K562 (cell line): ENCODE results near the gene SHISA7. TPM values are rescaled to one million over a fixed set of nuclear protein-coding genes. Genes with fewer than 3 reads are reported as not detected.

Experiments used
- CBX1 ChIP-seq: sonication (generic); IDR thresholded peaks from 2 replicates; pipeline ENCODE4 v1.6.1; 2016; ENCODE audit warnings: antibody characterized with exemption, low read depth, mild to moderate bottlenecking
- CHD1 ChIP-seq: fragments of 200-600 bp; sonication (generic); IDR thresholded peaks from one replicate; pipeline ENCODE4 v1.6.1; 2012; ENCODE audit warnings: mild to moderate bottlenecking, moderate library complexity, low read length, inconsistent platforms
- CTBP1 ChIP-seq: fragments of 450-650 bp; IDR thresholded peaks from 2 replicates; pipeline ENCODE4 v1.6.1; 2016; ENCODE audit warnings: borderline replicate concordance
- MAZ ChIP-seq, 2 experiments: fragments of 450-650 bp in 1 of 2; sonication (generic) in 1 of 2; formaldehyde crosslinking; IDR thresholded peaks in 1 of 2; conservative IDR thresholded peaks in 1 of 2; 2 replicates each; pipeline versions ENCODE4 v1.4.0 to v1.5.0; 2020; ENCODE audit warnings: mild to moderate bottlenecking in 1 of 2, missing genetic modification reagents in 1 of 2
- NCOA6 ChIP-seq: fragments of 450-650 bp; IDR thresholded peaks from 2 replicates; pipeline ENCODE4 v1.6.1; 2017; ENCODE audit warnings: mild to moderate bottlenecking
- PHF20 ChIP-seq: fragments of 450-650 bp; IDR thresholded peaks from 2 replicates; pipeline ENCODE4 v1.6.1; 2018; ENCODE audit not compliant: partially characterized antibody
- POLR3A ChIP-seq: IDR thresholded peaks from 2 replicates; pipeline ENCODE4 v1.6.1; 2011; ENCODE audit warnings: borderline replicate concordance, mild to moderate bottlenecking, moderate library complexity; ENCODE audit not compliant: insufficient read length, insufficient read depth; ENCODE audit errors: extremely low read depth
- RB1 ChIP-seq: fragments of 450-650 bp; IDR thresholded peaks from 2 replicates; pipeline ENCODE4 v1.6.1; 2017; ENCODE audit warnings: low read depth, mild to moderate bottlenecking
- RBBP5 ChIP-seq: fragments of 200-600 bp; sonication (generic); IDR thresholded peaks from 2 replicates; pipeline ENCODE4 v1.6.1; 2012; ENCODE audit warnings: borderline replicate concordance, mild to moderate bottlenecking, low read length, control low read depth, inconsistent platforms; ENCODE audit not compliant: insufficient read depth, poor library complexity, severe bottlenecking
- RUNX1 ChIP-seq: sonication (generic); IDR thresholded peaks from 2 replicates; pipeline ENCODE4 v1.6.1; 2016; ENCODE audit warnings: antibody characterized with exemption, low read depth
- polyA plus RNA-seq, 8 experiments: library from polyadenylated mRNA; depleted of rRNA in 4 of 8; stranded (reverse) in 5 of 8; unstranded in 3 of 8; fragments of >200 nt; fragmentation: Nextera tagmentation in 2 of 8; fragmentation: Illumina TruSeq in 1 of 8; extraction: Ambion mirVana in 2 of 8; extraction: Trizol in 1 of 8; gene quantifications; 2 replicates each; pipeline versions ENCODE4 v1.2.1 to v1.2.3, GENCODE V29; 2011 to 2014; ENCODE audit warnings: inconsistent platforms in 1 of 8, missing spikeins in 1 of 8
- total RNA-seq, 7 experiments: library from RNA; depleted of rRNA in 6 of 7; stranded (reverse); fragments of >200 nt in 6 of 7; fragmentation: Illumina TruSeq in 2 of 7; extraction: Trizol in 2 of 7; gene quantifications; 2 replicates each; pipeline versions ENCODE4 v1.2.1 to v1.2.3, GENCODE V29; 2011 to 2021; ENCODE audit warnings: low replicate concordance in 1 of 7
- TF ChIP-seq, protein P1 (sequence below): sonication (generic); formaldehyde crosslinking; IDR thresholded peaks from 2 replicates; pipeline ENCODE4 v1.8.0; 2023; ENCODE audit warnings: mild to moderate bottlenecking, missing genetic modification reagents
- TF ChIP-seq, protein P2 (sequence below): sonication (generic); formaldehyde crosslinking; IDR thresholded peaks from 2 replicates; pipeline ENCODE4 v1.8.1; 2022; ENCODE audit warnings: missing genetic modification reagents
- TF ChIP-seq, protein P3 (sequence below), 3 experiments: fragments of 200-800 bp in 1 of 3; fragments of 250-450 bp in 1 of 3; fragments of 450-650 bp in 1 of 3; sonication (Bioruptor Pico) in 1 of 3; sonication (Bioruptor generic) in 1 of 3; formaldehyde crosslinking in 1 of 3; IDR thresholded peaks; 2 replicates each; pipeline versions ENCODE4 v1.6.1 to v1.8.0; 2016 to 2022; ENCODE audit warnings: mild to moderate bottlenecking in 2 of 3, missing genetic modification characterization in 2 of 3, missing compliant biosample characterization in 1 of 3, moderate library complexity in 1 of 3
- TF ChIP-seq, protein P4 (sequence below): fragments of 250-450 bp; sonication (Bioruptor Pico); IDR thresholded peaks from 2 replicates; pipeline ENCODE4 v1.9.0; 2021; ENCODE audit warnings: mild to moderate bottlenecking, inconsistent platforms

SHISA7 gene
- total and polyA plus RNA-seq, 9 of the 15 experiments (the other 6 are each of a cell fraction or from before 2014, with no cell fraction given) = 0.01 to 0.40 (median 0.07) TPM

DNA sequence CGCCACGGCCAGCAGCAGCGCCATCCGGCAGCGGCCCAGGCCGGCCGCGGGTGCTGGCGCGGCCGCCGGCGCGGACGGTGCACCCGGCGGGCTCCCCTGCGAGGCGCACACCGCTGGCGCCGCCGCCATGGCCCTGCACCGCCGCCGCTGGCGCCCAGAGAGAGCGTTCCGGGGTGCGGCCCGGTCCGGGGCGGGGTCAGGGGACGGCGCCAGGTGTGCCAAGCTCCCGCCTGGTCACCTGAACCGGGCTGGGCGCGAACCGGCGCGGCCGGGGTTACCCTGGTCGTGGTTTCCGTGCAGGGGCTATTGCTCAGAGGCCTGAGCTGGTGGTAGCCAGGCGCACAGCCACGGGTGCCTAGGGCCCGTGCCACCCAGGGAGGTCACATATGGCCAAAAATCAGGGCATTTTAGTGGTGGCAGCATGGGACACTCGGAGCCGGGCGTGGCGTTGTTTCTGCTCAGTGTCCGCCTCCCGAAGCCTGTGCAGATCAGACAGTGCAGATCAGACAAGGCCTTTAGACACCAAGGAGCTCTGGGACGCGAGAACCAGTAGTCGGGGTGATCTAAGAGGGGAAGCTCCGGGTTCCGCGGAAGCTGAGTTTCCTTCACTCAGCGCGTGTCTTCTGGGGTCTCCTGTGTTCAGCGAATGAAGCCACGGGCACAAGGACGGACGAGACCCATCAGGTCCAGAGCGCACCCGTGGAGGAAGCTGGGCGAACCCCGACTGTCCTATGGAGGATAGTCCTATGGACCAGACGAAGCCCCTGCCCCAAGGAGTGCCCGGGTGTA is 58.8 kb downstream of the SHISA7 start, which contains the start of gene TMEM238 (continued):
- TF ChIP-seq, protein P1, sequence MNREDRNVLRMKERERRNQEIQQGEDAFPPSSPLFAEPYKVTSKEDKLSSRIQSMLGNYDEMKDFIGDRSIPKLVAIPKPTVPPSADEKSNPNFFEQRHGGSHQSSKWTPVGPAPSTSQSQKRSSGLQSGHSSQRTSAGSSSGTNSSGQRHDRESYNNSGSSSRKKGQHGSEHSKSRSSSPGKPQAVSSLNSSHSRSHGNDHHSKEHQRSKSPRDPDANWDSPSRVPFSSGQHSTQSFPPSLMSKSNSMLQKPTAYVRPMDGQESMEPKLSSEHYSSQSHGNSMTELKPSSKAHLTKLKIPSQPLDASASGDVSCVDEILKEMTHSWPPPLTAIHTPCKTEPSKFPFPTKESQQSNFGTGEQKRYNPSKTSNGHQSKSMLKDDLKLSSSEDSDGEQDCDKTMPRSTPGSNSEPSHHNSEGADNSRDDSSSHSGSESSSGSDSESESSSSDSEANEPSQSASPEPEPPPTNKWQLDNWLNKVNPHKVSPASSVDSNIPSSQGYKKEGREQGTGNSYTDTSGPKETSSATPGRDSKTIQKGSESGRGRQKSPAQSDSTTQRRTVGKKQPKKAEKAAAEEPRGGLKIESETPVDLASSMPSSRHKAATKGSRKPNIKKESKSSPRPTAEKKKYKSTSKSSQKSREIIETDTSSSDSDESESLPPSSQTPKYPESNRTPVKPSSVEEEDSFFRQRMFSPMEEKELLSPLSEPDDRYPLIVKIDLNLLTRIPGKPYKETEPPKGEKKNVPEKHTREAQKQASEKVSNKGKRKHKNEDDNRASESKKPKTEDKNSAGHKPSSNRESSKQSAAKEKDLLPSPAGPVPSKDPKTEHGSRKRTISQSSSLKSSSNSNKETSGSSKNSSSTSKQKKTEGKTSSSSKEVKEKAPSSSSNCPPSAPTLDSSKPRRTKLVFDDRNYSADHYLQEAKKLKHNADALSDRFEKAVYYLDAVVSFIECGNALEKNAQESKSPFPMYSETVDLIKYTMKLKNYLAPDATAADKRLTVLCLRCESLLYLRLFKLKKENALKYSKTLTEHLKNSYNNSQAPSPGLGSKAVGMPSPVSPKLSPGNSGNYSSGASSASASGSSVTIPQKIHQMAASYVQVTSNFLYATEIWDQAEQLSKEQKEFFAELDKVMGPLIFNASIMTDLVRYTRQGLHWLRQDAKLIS = peak; percentile 74; the same call in 1 of the 2 replicates
- no peak for TF ChIP-seq NCOA6
- TF ChIP-seq POLR3A = no peak
- TF ChIP-seq RBBP5 = peak; percentile 58
- no peak for TF ChIP-seq RUNX1
- TF ChIP-seq, protein P2, sequence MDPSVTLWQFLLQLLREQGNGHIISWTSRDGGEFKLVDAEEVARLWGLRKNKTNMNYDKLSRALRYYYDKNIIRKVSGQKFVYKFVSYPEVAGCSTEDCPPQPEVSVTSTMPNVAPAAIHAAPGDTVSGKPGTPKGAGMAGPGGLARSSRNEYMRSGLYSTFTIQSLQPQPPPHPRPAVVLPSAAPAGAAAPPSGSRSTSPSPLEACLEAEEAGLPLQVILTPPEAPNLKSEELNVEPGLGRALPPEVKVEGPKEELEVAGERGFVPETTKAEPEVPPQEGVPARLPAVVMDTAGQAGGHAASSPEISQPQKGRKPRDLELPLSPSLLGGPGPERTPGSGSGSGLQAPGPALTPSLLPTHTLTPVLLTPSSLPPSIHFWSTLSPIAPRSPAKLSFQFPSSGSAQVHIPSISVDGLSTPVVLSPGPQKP (CRISPR knock-in tag) = no peak
- 0 out of 2 replicates have a peak, but pooled peaks have one; percentile 25 for TF ChIP-seq CTBP1
- peak in 1 of 2 experiments; percentile 26; a peak in 1 of 4 replicates for TF ChIP-seq MAZ (CRISPR knock-in tag; conservative IDR thresholded peaks at IDR 0.05 in 1 of 2, IDR thresholded peaks at IDR 0.05 in 1 of 2)
- TF ChIP-seq, protein P3, sequence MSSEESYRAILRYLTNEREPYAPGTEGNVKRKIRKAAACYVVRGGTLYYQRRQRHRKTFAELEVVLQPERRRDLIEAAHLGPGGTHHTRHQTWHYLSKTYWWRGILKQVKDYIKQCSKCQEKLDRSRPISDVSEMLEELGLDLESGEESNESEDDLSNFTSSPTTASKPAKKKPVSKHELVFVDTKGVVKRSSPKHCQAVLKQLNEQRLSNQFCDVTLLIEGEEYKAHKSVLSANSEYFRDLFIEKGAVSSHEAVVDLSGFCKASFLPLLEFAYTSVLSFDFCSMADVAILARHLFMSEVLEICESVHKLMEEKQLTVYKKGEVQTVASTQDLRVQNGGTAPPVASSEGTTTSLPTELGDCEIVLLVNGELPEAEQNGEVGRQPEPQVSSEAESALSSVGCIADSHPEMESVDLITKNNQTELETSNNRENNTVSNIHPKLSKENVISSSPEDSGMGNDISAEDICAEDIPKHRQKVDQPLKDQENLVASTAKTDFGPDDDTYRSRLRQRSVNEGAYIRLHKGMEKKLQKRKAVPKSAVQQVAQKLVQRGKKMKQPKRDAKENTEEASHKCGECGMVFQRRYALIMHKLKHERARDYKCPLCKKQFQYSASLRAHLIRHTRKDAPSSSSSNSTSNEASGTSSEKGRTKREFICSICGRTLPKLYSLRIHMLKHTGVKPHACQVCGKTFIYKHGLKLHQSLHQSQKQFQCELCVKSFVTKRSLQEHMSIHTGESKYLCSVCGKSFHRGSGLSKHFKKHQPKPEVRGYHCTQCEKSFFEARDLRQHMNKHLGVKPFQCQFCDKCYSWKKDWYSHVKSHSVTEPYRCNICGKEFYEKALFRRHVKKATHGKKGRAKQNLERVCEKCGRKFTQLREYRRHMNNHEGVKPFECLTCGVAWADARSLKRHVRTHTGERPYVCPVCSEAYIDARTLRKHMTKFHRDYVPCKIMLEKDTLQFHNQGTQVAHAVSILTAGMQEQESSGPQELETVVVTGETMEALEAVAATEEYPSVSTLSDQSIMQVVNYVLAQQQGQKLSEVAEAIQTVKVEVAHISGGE (CRISPR knock-in tag; IDR thresholded peaks at IDR 0.05) = peak in 2 of 3 experiments; percentile 16 to 28; a peak in 2 of 6 replicates
- TF ChIP-seq CBX1 = no peak
- TF ChIP-seq, protein P4, sequence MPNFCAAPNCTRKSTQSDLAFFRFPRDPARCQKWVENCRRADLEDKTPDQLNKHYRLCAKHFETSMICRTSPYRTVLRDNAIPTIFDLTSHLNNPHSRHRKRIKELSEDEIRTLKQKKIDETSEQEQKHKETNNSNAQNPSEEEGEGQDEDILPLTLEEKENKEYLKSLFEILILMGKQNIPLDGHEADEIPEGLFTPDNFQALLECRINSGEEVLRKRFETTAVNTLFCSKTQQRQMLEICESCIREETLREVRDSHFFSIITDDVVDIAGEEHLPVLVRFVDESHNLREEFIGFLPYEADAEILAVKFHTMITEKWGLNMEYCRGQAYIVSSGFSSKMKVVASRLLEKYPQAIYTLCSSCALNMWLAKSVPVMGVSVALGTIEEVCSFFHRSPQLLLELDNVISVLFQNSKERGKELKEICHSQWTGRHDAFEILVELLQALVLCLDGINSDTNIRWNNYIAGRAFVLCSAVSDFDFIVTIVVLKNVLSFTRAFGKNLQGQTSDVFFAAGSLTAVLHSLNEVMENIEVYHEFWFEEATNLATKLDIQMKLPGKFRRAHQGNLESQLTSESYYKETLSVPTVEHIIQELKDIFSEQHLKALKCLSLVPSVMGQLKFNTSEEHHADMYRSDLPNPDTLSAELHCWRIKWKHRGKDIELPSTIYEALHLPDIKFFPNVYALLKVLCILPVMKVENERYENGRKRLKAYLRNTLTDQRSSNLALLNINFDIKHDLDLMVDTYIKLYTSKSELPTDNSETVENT (CRISPR knock-in tag) = 0 out of 2 replicates have a peak, but pooled peaks have one; percentile 3
- TF ChIP-seq CHD1 = peak; percentile 80
- TF ChIP-seq RB1 = no peak
- TF ChIP-seq PHF20 = no peak
